Endothelial cell of umbilical vein (primary cell): ENCODE measurements around the gene BTBD10. TPM values are rescaled to one million over a fixed set of nuclear protein-coding genes. Genes with fewer than 3 reads are reported as not detected.

Experiments used
- BruUV-seq: library from RNA; stranded (reverse); fragments of 400-500 nt; replicated peaks from 2 replicates; lab custom pipeline; 2021; lab: Mats Ljungman, UMichigan
- CTCF ChIA-PET: fragments of 300-600, 350-600 bp; sonication (Branson Sonifier 250); formaldehyde crosslinking; loops from one replicate; lab custom pipeline; 2021; ENCODE audit warnings: antibody characterized with exemption, inconsistent platforms; lab: Charles Lee
- POLR2A ChIA-PET: fragments of 300-600, 350-600 bp; sonication (Branson Sonifier 250); formaldehyde crosslinking; loops from one replicate; lab custom pipeline; 2021; ENCODE audit warnings: antibody characterized with exemption, inconsistent platforms; lab: Charles Lee
- DNase-seq: peaks from one replicate; pipeline ENCODE4 v3.0.0-alpha.2; 2011; ENCODE audit warnings: low read depth, low spot score
- FAIRE-seq: peaks from 2 replicates; lab custom pipeline; 2011; peaks lifted over from hg19 to GRCh38; lab: Jason Lieb, UNC
- H2AFZ ChIP-seq: 2 replicates; pipeline ENCODE4 v1.6.0; 2012; ENCODE audit warnings: low read depth, low read length, control low read depth, inconsistent platforms
- H3K27ac ChIP-seq: 2 replicates; pipeline ENCODE4 v1.5.1; 2011; ENCODE audit warnings: low read depth, mild to moderate bottlenecking, control low read depth, low read length, moderate library complexity; ENCODE audit not compliant: insufficient read depth
- H3K27me3 ChIP-seq, 2 experiments: 2 replicates each; pipeline versions ENCODE4 v1.6.0 to v1.6.1; 2011; ENCODE audit warnings: low read length in 2 of 2, mixed read lengths in 1 of 2; ENCODE audit not compliant: control insufficient read depth in 2 of 2, insufficient read depth in 2 of 2
- H3K36me3 ChIP-seq, 2 experiments: 2 replicates in 1 of 2; 3 replicates in 1 of 2; pipeline ENCODE4 v1.5.1; 2011; ENCODE audit warnings: low read length in 2 of 2, mild to moderate bottlenecking in 1 of 2, moderate library complexity in 1 of 2; ENCODE audit not compliant: control insufficient read depth in 2 of 2, insufficient read depth in 2 of 2; ENCODE audit errors: extremely low read depth in 1 of 2
- H3K4me1 ChIP-seq: 3 replicates; pipeline ENCODE4 v1.5.1; 2011; ENCODE audit warnings: mild to moderate bottlenecking, low read length; ENCODE audit not compliant: control insufficient read depth, insufficient read depth; ENCODE audit errors: extremely low read depth
- H3K4me2 ChIP-seq: 2 replicates; pipeline ENCODE4 v1.6.1; 2011; ENCODE audit warnings: low read length, control low read depth, mixed read lengths; ENCODE audit not compliant: insufficient read depth
- H3K4me3 ChIP-seq, 3 experiments: fragments of 200-600 bp in 1 of 3; sonication (generic), shearing (Covaris generic) in 1 of 3; replicated peaks in 1 of 3; 2 replicates each; pipeline ENCODE4 v1.5.1; 2011 to 2016; ENCODE audit warnings: control low read depth in 3 of 3, low read length in 3 of 3, mild to moderate bottlenecking in 2 of 3, inconsistent platforms in 1 of 3, low read depth in 1 of 3, moderate library complexity in 1 of 3; ENCODE audit not compliant: insufficient read depth in 1 of 3
- H3K79me2 ChIP-seq: 2 replicates; pipeline ENCODE4 v1.6.0; 2012; ENCODE audit warnings: low read length, inconsistent platforms; ENCODE audit not compliant: control insufficient read depth, insufficient read depth
- H3K9ac ChIP-seq: replicated peaks from 2 replicates; pipeline ENCODE3; 2011; ENCODE audit warnings: low read length, control low read depth; ENCODE audit not compliant: insufficient read depth; ENCODE audit errors: extremely low read depth
- H3K9me1 ChIP-seq: replicated peaks from 3 replicates; pipeline ENCODE4 v1.6.0; 2011; ENCODE audit warnings: mild to moderate bottlenecking, low read length; ENCODE audit not compliant: control insufficient read depth, insufficient read depth; ENCODE audit errors: extremely low read depth
- H3K9me3 ChIP-seq: replicated peaks from 2 replicates; pipeline ENCODE4 v1.5.1; 2012; ENCODE audit warnings: low read length, inconsistent platforms; ENCODE audit not compliant: control insufficient read depth, insufficient read depth
- H4K20me1 ChIP-seq: replicated peaks from 2 replicates; pipeline ENCODE3; 2011; ENCODE audit warnings: mild to moderate bottlenecking, low read length; ENCODE audit not compliant: control insufficient read depth, insufficient read depth; ENCODE audit errors: extremely low read depth
- EZH2 ChIP-seq: IDR thresholded peaks from 2 replicates; pipeline ENCODE4 v1.6.1; 2012; ENCODE audit warnings: borderline replicate concordance, low read depth, mild to moderate bottlenecking, moderate library complexity, low read length, inconsistent platforms; ENCODE audit not compliant: severe bottlenecking
- FOS ChIP-seq: IDR thresholded peaks from 2 replicates; pipeline ENCODE4 v1.6.1; 2011; ENCODE audit warnings: mild to moderate bottlenecking, low read length, moderate library complexity, borderline replicate concordance; ENCODE audit not compliant: insufficient read depth
- GATA2 ChIP-seq: IDR thresholded peaks from 2 replicates; pipeline ENCODE4 v1.7.0; 2011; ENCODE audit warnings: low read depth, mild to moderate bottlenecking, moderate library complexity, mixed read lengths, low read length; ENCODE audit not compliant: insufficient read length, insufficient read depth
- JUN ChIP-seq: IDR thresholded peaks from 2 replicates; pipeline ENCODE4 v1.6.1; 2011; ENCODE audit warnings: borderline replicate concordance, low read depth; ENCODE audit not compliant: insufficient read length, insufficient read depth
- MYC ChIP-seq: IDR thresholded peaks from one replicate; pipeline ENCODE4 v1.6.1; 2011; ENCODE audit warnings: mild to moderate bottlenecking, low read depth, low read length
- POLR2A ChIP-seq: IDR thresholded peaks from 2 replicates; pipeline ENCODE4 v1.6.1; 2012; ENCODE audit warnings: low read depth, mild to moderate bottlenecking, control low read depth, low read length
- POLR2AphosphoS5 ChIP-seq: IDR thresholded peaks from 2 replicates; pipeline ENCODE4 v1.6.1; 2012; ENCODE audit warnings: low read depth, mild to moderate bottlenecking, control low read depth, low read length, moderate library complexity; ENCODE audit not compliant: insufficient read depth
- dilution Hi-C: fragments of 300-500 bp; cut with MboI; formaldehyde crosslinking; loops from one replicate; pipeline ENCODE4 v1.15.0; 2019; ENCODE audit warnings: low sequenced_read_pairs; ENCODE audit not compliant: extremely low pct_ligation_motif_present
- intact Hi-C: fragments of 100-400 bp; cut with micrococcal nuclease; formaldehyde crosslinking; loops from one replicate; pipeline ENCODE4 v1.10.0; 2022
- polyA plus RNA-seq, 4 experiments: library from polyadenylated mRNA; depleted of rRNA in 3 of 4; stranded (reverse) in 3 of 4; unstranded in 1 of 4; fragments of >200 nt; gene quantifications; 2 replicates each; pipeline versions ENCODE4 v1.2.1 to v1.2.3, GENCODE V29; 2011 to 2012; ENCODE audit warnings: missing spikeins in 1 of 4
- total RNA-seq: library from RNA; stranded (reverse); gene quantifications from 2 replicates; pipeline ENCODE4 v1.2.3, GENCODE V29; 2021
- TF ChIP-seq, protein P1 (sequence below), 2 donors: IDR thresholded peaks; 1 replicate in 1 of 2; 2 replicates in 1 of 2; pipeline ENCODE4 v1.5.1; 2011; ENCODE audit warnings: low read length in 2 of 2, mild to moderate bottlenecking in 2 of 2, moderate library complexity in 2 of 2, control low read depth in 1 of 2, inconsistent platforms in 1 of 2, low read depth in 1 of 2; ENCODE audit not compliant: insufficient read depth in 1 of 2; ENCODE audit errors: extremely low read depth in 1 of 2
- TF ChIP-seq, protein P2 (sequence below): IDR thresholded peaks from 2 replicates; pipeline ENCODE4 v1.6.1; 2011; ENCODE audit not compliant: insufficient read depth, insufficient read length

The BTBD10 gene
- total and polyA plus RNA-seq, 2 donors (not counting 3 experiments of a cell fraction or from before 2014, with no cell fraction given) = 31.7 to 49.6 TPM

DNA sequence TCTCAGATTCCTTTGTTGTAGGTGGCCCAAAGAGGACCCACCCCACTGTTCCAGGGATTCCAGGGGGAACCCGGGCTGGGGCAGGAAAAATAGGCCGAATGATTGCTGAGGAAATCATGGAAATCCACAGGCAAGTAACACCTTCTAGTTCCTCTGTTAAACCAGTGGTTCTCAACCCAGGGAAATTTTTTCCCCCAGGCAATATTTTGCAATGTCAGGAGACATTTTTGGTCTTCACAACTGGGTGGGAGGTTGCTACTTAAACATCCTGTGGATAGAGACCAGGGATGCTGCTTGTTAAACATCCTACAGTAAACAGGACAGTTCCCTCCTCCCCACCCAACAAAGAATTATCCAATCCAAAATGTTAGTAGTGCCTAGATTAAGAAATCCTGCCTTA, 84.7 kb downstream of the BTBD10 start:
- intact Hi-C loops = no loop called here
- Histone ChIP-seq H3K4me3 (no peak overlapping the region), H3K27me3 (no peaks in the 10 kb centered on the region), H2AFZ (no peak overlapping the region), H3K4me2 (no peak overlapping the region), H3K36me3 (peaks cover 0 to 7% of the 10 kb centered on the region in 2 experiments), H4K20me1 (no peaks in the 10 kb centered on the region), H3K9me3 (no peaks in the 10 kb centered on the region), H3K27ac (no peak overlapping the region), H3K79me2 (no peaks in the 10 kb centered on the region), H3K4me1 (peaks cover 16% of the 10 kb centered on the region), H3K9ac (no peak overlapping the region), H3K9me1 (no peaks in the 10 kb centered on the region)
- no TSS peak for BruUV-seq
- CTCF ChIA-PET = interaction anchor here (0.6 to 2.2 kb wide), 6 partner anchors 9 to 726 kb away, joined by 3 to 9 read pairs (median 5); no protein-coding TSS in a partner anchor
- dilution Hi-C loops = no loop called here
- TF ChIP-seq GATA2 (no peak), POLR2A (no peak), FOS (no peak), POLR2AphosphoS5 (no peak), JUN (no peak), EZH2 (no peak), MYC (no peak)
- TF ChIP-seq, protein P1, sequence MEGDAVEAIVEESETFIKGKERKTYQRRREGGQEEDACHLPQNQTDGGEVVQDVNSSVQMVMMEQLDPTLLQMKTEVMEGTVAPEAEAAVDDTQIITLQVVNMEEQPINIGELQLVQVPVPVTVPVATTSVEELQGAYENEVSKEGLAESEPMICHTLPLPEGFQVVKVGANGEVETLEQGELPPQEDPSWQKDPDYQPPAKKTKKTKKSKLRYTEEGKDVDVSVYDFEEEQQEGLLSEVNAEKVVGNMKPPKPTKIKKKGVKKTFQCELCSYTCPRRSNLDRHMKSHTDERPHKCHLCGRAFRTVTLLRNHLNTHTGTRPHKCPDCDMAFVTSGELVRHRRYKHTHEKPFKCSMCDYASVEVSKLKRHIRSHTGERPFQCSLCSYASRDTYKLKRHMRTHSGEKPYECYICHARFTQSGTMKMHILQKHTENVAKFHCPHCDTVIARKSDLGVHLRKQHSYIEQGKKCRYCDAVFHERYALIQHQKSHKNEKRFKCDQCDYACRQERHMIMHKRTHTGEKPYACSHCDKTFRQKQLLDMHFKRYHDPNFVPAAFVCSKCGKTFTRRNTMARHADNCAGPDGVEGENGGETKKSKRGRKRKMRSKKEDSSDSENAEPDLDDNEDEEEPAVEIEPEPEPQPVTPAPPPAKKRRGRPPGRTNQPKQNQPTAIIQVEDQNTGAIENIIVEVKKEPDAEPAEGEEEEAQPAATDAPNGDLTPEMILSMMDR (IDR thresholded peaks at IDR 0.05; ENCODE audit: extremely low read depth in 1 of 2, insufficient read depth in 1 of 2, low read depth in 1 of 2, low read length in 2 of 2) = no peak
- TF ChIP-seq, protein P2, sequence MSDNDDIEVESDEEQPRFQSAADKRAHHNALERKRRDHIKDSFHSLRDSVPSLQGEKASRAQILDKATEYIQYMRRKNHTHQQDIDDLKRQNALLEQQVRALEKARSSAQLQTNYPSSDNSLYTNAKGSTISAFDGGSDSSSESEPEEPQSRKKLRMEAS = no peak
- DNase-seq (no peak), FAIRE-seq (no peak)
- POLR2A ChIA-PET = no interaction called here
